ENCODE data around the gene TAPBPL. TPM values are rescaled to one million over a fixed set of nuclear protein-coding genes. Genes with fewer than 3 reads are reported as not detected.

Gene TAPBPL
- total and polyA plus RNA-seq, 2 of the 13 experiments (the other 11 are each of a cell fraction or from before 2014, with no cell fraction given) = 10.0 to 14.5 TPM

- 5% methylated on average over 4 of the region's 4 CpGs for WGBS (ENCODE audit: low lambda C conversion rate)
- peaks cover 50% of the 10 kb centered on the region for H3K4me1 ChIP-seq (ENCODE audit: insufficient read depth, low read length)
- no peaks in the 10 kb centered on the region for H3K79me2 ChIP-seq (ENCODE audit: insufficient read depth, low read length)
- no peak overlapping the region for H3K27ac ChIP-seq (ENCODE audit: extremely low read length, insufficient read depth, low read length)
- no peak overlapping the region for H3K9ac ChIP-seq (ENCODE audit: insufficient read depth, low read depth, low read length)
- peaks cover 0 to 2% of the 10 kb centered on the region in 2 experiments; a peak in 2 of 5 replicates for H3K27me3 ChIP-seq (ENCODE audit: control insufficient read depth in 1 of 2, insufficient read depth in 2 of 2, low read length in 2 of 2)
- H2AFZ ChIP-seq (ENCODE audit: low read length) = no peak overlapping the region
- H3K4me2 ChIP-seq (ENCODE audit: low read depth, low read length) = no peak overlapping the region; the same call in 1 of the 2 replicates
- POLR2A ChIA-PET = interaction anchor here (0.6 to 1.4 kb wide), 4 partner anchors 37 to 114 kb away, joined by 3 to 6 read pairs (median 4); partner anchors contain the start of genes GAPDH, LTBR and VAMP1
- H3K36me3 ChIP-seq (replicated peaks in 1 of 2; ENCODE audit: control insufficient read depth in 1 of 2, insufficient read depth in 2 of 2, low read length in 2 of 2) = no peaks in the 10 kb centered on the region
- BruUV-seq (replicated peaks) = no TSS peak
- DNase-seq (ENCODE audit: low spot score) (no peak), ATAC-seq (no peak), FAIRE-seq (no peak)
- CTCF ChIA-PET (ENCODE audit: low intra/inter-chr PET ratio, low total read pairs) = no interaction called here
- no peaks in the 10 kb centered on the region for H3K9me3 ChIP-seq (ENCODE audit: low read length)
- no peak for TF ChIP-seq MTF2 (CRISPR knock-in tag; IDR thresholded peaks at IDR 0.05; ENCODE audit: borderline replicate concordance)
- no peak for TF ChIP-seq MYNN (CRISPR knock-in tag; IDR thresholded peaks at IDR 0.05; ENCODE audit: low read depth)
- TF ChIP-seq ZNF800 (CRISPR knock-in tag; IDR thresholded peaks at IDR 0.05) = no peak
- TF ChIP-seq ZNF7 (CRISPR knock-in tag; IDR thresholded peaks at IDR 0.05) = peak; percentile 93
- TF ChIP-seq GLMP (CRISPR knock-in tag; IDR thresholded peaks at IDR 0.05; ENCODE audit: borderline replicate concordance) = no peak
- TF ChIP-seq ZNF839 (CRISPR knock-in tag; IDR thresholded peaks at IDR 0.05; ENCODE audit: borderline replicate concordance) = no peak
- in situ Hi-C loops (cut with HindIII; ENCODE audit: extremely low pct_ligation_motif_present, low pct_unique_long_range_greater_than_20kb) (loop anchor here (5.0 to 10.0 kb wide), 2 partner anchors 42 to 114 kb away; partner anchors contain the start of gene GAPDH), intact Hi-C loops (cut with micrococcal nuclease; ENCODE audit: unreplicated experiment) (loop anchor here (5.0 kb wide), 2 partner anchors 83 to 137 kb away; partner anchors contain the start of gene IFFO1)
- no peak overlapping the region for H3K4me3 ChIP-seq (replicated peaks in 1 of 3; ENCODE audit: insufficient read depth in 1 of 3, low read depth in 2 of 3, low read length in 3 of 3)
- H4K20me1 ChIP-seq (ENCODE audit: insufficient read depth, low read length) = no peaks in the 10 kb centered on the region
Measured at GRCh38 chr12:6420364-6420763, 31.5 kb upstream of the TAPBPL start.

Measured in HepG2 (cell line).